Right cardiac atrium (tissue), 5 donors: Measurements from ENCODE around the gene VPS37C. TPM values are rescaled to one million over a fixed set of nuclear protein-coding genes. Genes with fewer than 3 reads are reported as not detected.

Source experiments
- ATAC-seq, 2 donors: fragments of 200-7000 bp; cut with Tn5 transposase; one replicate each; pipeline versions ENCODE4 v1.8.0 to v1.9.1; 2020; ENCODE audit warnings: moderate library complexity in 2 of 2, mild to moderate bottlenecking in 1 of 2
- DNase-seq, 3 donors: peaks; one replicate each; pipeline ENCODE4 v3.0.0-alpha.2; 2020
- H3K27ac ChIP-seq: one replicate; pipeline ENCODE4 v1.5.1; 2013; ENCODE audit warnings: mild to moderate bottlenecking, low read length, control low read depth, moderate library complexity
- H3K27me3 ChIP-seq: one replicate; pipeline ENCODE4 v1.6.1; 2013; ENCODE audit not compliant: control insufficient read depth, insufficient read depth
- H3K4me1 ChIP-seq: one replicate; pipeline ENCODE4 v1.6.1; 2013; ENCODE audit warnings: low read length; ENCODE audit not compliant: control insufficient read depth, insufficient read depth
- H3K4me3 ChIP-seq: one replicate; pipeline ENCODE4 v1.5.1; 2013; ENCODE audit warnings: low read length, control low read depth
- H3K9me3 ChIP-seq: one replicate; pipeline ENCODE4 v1.6.1; 2013; ENCODE audit warnings: low read length; ENCODE audit not compliant: control insufficient read depth
- WGBS: extraction: QIAGEN DNeasy Blood & Tissue Kit; methylation state at CpG from one replicate; pipeline ENCODE4 v1.1.7; 2013; 5-methylcytosine and 5-hydroxymethylcytosine counted together
- intact Hi-C, 4 donors: fragments of 100-400 bp; cut with DNase I; formaldehyde crosslinking; loops; one replicate each; pipeline versions ENCODE4 v1.11.0 to v1.14.0; 2022 to 2023
- polyA plus RNA-seq: library from polyadenylated mRNA; stranded (reverse); fragments of 200-250 nt; gene quantifications from one replicate; pipeline ENCODE4 v1.2.3, GENCODE V29; 2013
- total RNA-seq, 4 donors: library from RNA; stranded (reverse); fragmentation: NEBNext Ultra II Directional; extraction: Animal tissue kit (Norgen Biotek cat#: 25700); gene quantifications; one replicate each; pipeline ENCODE4 v1.2.1, GENCODE V29; 2021
- donor health status: healthy with polysubstance abuse.
- donor health status: DM: no; HTN: yes; CAD: no.
- donor health status: DM: no; HTN: no; CAD: no.
- donor health status: DM: no; HTN: yes; CAD: no; lungs with severe emphysema.
- donor health status: DM: yes; HTN: yes; CAD: no.

The VPS37C gene
- total and polyA plus RNA-seq, 5 donors, result 14.6 to 25.4 (median 19.0) TPM

- no peaks in the 10 kb centered on the region for H3K4me1 ChIP-seq
- H3K4me3 ChIP-seq, result no peak overlapping the region
- DNase-seq (peak in 1 of 3 donors; percentile 23), ATAC-seq (no peak)
- intact Hi-C loops, result no loop called here
- 67% methylated on average over 8 of the region's 8 CpGs for WGBS
- H3K27me3 ChIP-seq, result no peaks in the 10 kb centered on the region
- H3K9me3 ChIP-seq, result no peaks in the 10 kb centered on the region
- H3K27ac ChIP-seq, result no peak overlapping the region
These were observed 46.3 kb downstream of the VPS37C start for GRCh38 chr11:61114913-61115312.

GRCh38 chr11:61113201-61113600 lies 48.0 kb downstream of the VPS37C start:
- Histone ChIP-seq H3K9me3 (no peaks in the 10 kb centered on the region), H3K4me1 (no peaks in the 10 kb centered on the region), H3K27me3 (no peaks in the 10 kb centered on the region), H3K27ac (no peak overlapping the region), H3K4me3 (no peak overlapping the region)
- DNase-seq, result no peak
- intact Hi-C loops, result no loop called here
- no peak for ATAC-seq
- 84% methylated on average over 9 of the region's 9 CpGs for WGBS

GRCh38 chr11:61112575-61112974 lies 48.7 kb downstream of the VPS37C start:
- H3K4me1 ChIP-seq, result no peaks in the 10 kb centered on the region
- no peak for ATAC-seq
- no peaks in the 10 kb centered on the region for H3K27me3 ChIP-seq
- no peak for DNase-seq
- H3K4me3 ChIP-seq, result no peak overlapping the region
- intact Hi-C loops, result no loop called here
- no peaks in the 10 kb centered on the region for H3K9me3 ChIP-seq
- no peak overlapping the region for H3K27ac ChIP-seq
- 91% methylated on average over 6 of the region's 6 CpGs for WGBS

GRCh38 chr11:61111786-61112517 lies 49.3 kb downstream of the VPS37C start:
- Histone ChIP-seq H3K4me1 (no peaks in the 10 kb centered on the region), H3K27ac (no peak overlapping the region), H3K9me3 (no peaks in the 10 kb centered on the region), H3K27me3 (no peaks in the 10 kb centered on the region), H3K4me3 (no peak overlapping the region)
- WGBS, result 79% methylated on average over 11 of the region's 11 CpGs
- intact Hi-C loops, result no loop called here
- DNase-seq (no peak), ATAC-seq (no peak)

GRCh38 chr11:61111050-61111435 lies 50.2 kb downstream of the VPS37C start:
- intact Hi-C loops, result no loop called here
- H3K4me1 ChIP-seq, result no peaks in the 10 kb centered on the region
- no peak overlapping the region for H3K4me3 ChIP-seq
- ATAC-seq, result no peak
- H3K9me3 ChIP-seq, result no peaks in the 10 kb centered on the region
- 89% methylated on average over 6 of the region's 6 CpGs for WGBS
- no peak for DNase-seq
- H3K27me3 ChIP-seq, result no peaks in the 10 kb centered on the region
- H3K27ac ChIP-seq, result no peak overlapping the region

- DNase-seq, result no peak
- Histone ChIP-seq H3K4me3 (no peak overlapping the region), H3K9me3 (no peaks in the 10 kb centered on the region), H3K4me1 (no peaks in the 10 kb centered on the region), H3K27ac (no peak overlapping the region), H3K27me3 (no peaks in the 10 kb centered on the region)
- 87% methylated on average over 9 of the region's 9 CpGs for WGBS
- no peak for ATAC-seq
- intact Hi-C loops, result no loop called here
These were observed 50.8 kb downstream of the VPS37C start for GRCh38 chr11:61110255-61111049.

GRCh38 chr11:61109671-61110070 lies 51.6 kb downstream of the VPS37C start:
- ATAC-seq, result no peak
- no peak overlapping the region for H3K27ac ChIP-seq
- H3K27me3 ChIP-seq, result no peaks in the 10 kb centered on the region
- no peaks in the 10 kb centered on the region for H3K4me1 ChIP-seq
- no peak overlapping the region for H3K4me3 ChIP-seq
- DNase-seq, result no peak
- no peaks in the 10 kb centered on the region for H3K9me3 ChIP-seq
- 73% methylated on average over 8 of the region's 8 CpGs for WGBS
- intact Hi-C loops, result no loop called here

GRCh38 chr11:61108847-61109585 lies 52.2 kb downstream of the VPS37C start:
- intact Hi-C loops, result no loop called here
- no peaks in the 10 kb centered on the region for H3K4me1 ChIP-seq
- H3K4me3 ChIP-seq, result no peak overlapping the region
- ATAC-seq (no peak), DNase-seq (no peak)
- no peaks in the 10 kb centered on the region for H3K9me3 ChIP-seq
- WGBS, result 80% methylated on average over 15 of the region's 15 CpGs
- H3K27ac ChIP-seq, result no peak overlapping the region
- no peaks in the 10 kb centered on the region for H3K27me3 ChIP-seq

- Histone ChIP-seq H3K4me1 (no peaks in the 10 kb centered on the region), H3K27me3 (no peaks in the 10 kb centered on the region), H3K4me3 (no peak overlapping the region), H3K27ac (no peak overlapping the region), H3K9me3 (no peaks in the 10 kb centered on the region)
- DNase-seq (no peak), ATAC-seq (no peak)
- intact Hi-C loops, result no loop called here
- 93% methylated on average over 3 of the region's 3 CpGs for WGBS
These were observed 53.3 kb downstream of the VPS37C start for GRCh38 chr11:61107888-61108287.

- Histone ChIP-seq H3K9me3 (no peaks in the 10 kb centered on the region), H3K27ac (no peak overlapping the region), H3K4me3 (no peak overlapping the region), H3K27me3 (no peaks in the 10 kb centered on the region), H3K4me1 (no peaks in the 10 kb centered on the region)
- WGBS, result 87% methylated on average over 11 of the region's 11 CpGs
- DNase-seq, result no peak
- no peak for ATAC-seq
- intact Hi-C loops, result no loop called here
These were observed 54.2 kb downstream of the VPS37C start for GRCh38 chr11:61106894-61107470.

GRCh38 chr11:61106296-61106695 lies 54.9 kb downstream of the VPS37C start:
- no peak for ATAC-seq
- no peak for DNase-seq
- 89% methylated on average over 7 of the region's 7 CpGs for WGBS
- Histone ChIP-seq H3K9me3 (no peaks in the 10 kb centered on the region), H3K27ac (no peak overlapping the region), H3K4me3 (no peak overlapping the region), H3K27me3 (no peaks in the 10 kb centered on the region), H3K4me1 (no peaks in the 10 kb centered on the region)
- intact Hi-C loops, result no loop called here
